Stomach (tissue), 9 donors: ENCODE measurements around the gene IRF1. TPM values are rescaled to one million over a fixed set of nuclear protein-coding genes. Genes with fewer than 3 reads are reported as not detected.
A peak's percentile ranks its signal among the peaks of the same experiment; 100 is the strongest.

ENCODE experiments used
- DNase-seq, 2 donors: peaks; one replicate each; pipeline versions ENCODE4 v3.0.0 to v3.0.0-alpha.2; 2013 to 2019
- H3K27ac ChIP-seq, 5 donors: fragments of 200-600 bp in 4 of 5; sonication (generic) in 4 of 5; one replicate each; pipeline ENCODE4 v1.5.1; 2013 to 2019; ENCODE audit warnings: mild to moderate bottlenecking in 1 of 5, moderate library complexity in 1 of 5
- H3K27me3 ChIP-seq, 3 donors: fragments of 200-600 bp; sonication (generic); one replicate each; pipeline ENCODE4 v1.5.1; 2017 to 2019; ENCODE audit warnings: mixed run types in 1 of 3
- H3K36me3 ChIP-seq, 4 donors: fragments of 200-600 bp; sonication (generic); 1 replicate in 3 of 4; 2 replicates in 1 of 4; pipeline ENCODE4 v1.5.1; 2016 to 2019
- H3K4me1 ChIP-seq, 4 donors: fragments of 200-600 bp; sonication (generic); one replicate each; pipeline ENCODE4 v1.5.1; 2016 to 2019
- H3K4me3 ChIP-seq, 4 donors: fragments of 200-600 bp; sonication (generic) in 3 of 4; one replicate each; pipeline ENCODE4 v1.5.1; 2016 to 2019; ENCODE audit warnings: mild to moderate bottlenecking in 1 of 4
- H3K9me3 ChIP-seq, 4 donors: fragments of 200-600 bp; sonication (generic); one replicate each; pipeline ENCODE4 v1.5.1; 2016 to 2019
- EP300 ChIP-seq: sonication (generic); formaldehyde crosslinking; IDR thresholded peaks from one replicate; pipeline ENCODE4 v1.6.1; 2017; ENCODE audit warnings: antibody characterized with exemption
- POLR2A ChIP-seq, 4 donors: fragments of 450-650 bp; IDR thresholded peaks; one replicate each; pipeline ENCODE4 v1.6.1; 2016; ENCODE audit warnings: antibody characterized with exemption in 4 of 4, control low read depth in 2 of 4, mild to moderate bottlenecking in 1 of 4, moderate library complexity in 1 of 4
- POLR2AphosphoS5 ChIP-seq, 3 donors: sonication (generic); formaldehyde crosslinking; IDR thresholded peaks; one replicate each; pipeline ENCODE4 v1.6.1; 2016; ENCODE audit warnings: antibody characterized with exemption in 3 of 3
- whole genome bisulfite sequencing, 5 donors: extraction: QIAGEN DNeasy Blood & Tissue Kit in 3 of 5; methylation state at CpG; one replicate each; pipeline versions ENCODE4 v1.1.5 to v1.1.7; 2013 to 2018; 5-methylcytosine and 5-hydroxymethylcytosine counted together
- intact Hi-C: fragments of 100-400 bp; cut with DNase I; formaldehyde crosslinking; loops from one replicate; pipeline ENCODE4 v1.15.1; 2023; ENCODE audit warnings: low total_unique reads
- polyA plus RNA-seq, 3 donors: library from polyadenylated mRNA; stranded (reverse); fragments of 200-250 nt; gene quantifications; one replicate each; pipeline ENCODE4 v1.2.3, GENCODE V29; 2013
- total RNA-seq, 5 donors: library from RNA; depleted of rRNA; stranded (reverse); fragments of >200 nt; gene quantifications; one replicate each; pipeline versions ENCODE4 v1.1.0 to v1.2.3, GENCODE V29; 2014 to 2016
- TF ChIP-seq, protein P1 (sequence below), 7 experiments: fragments of 450-650 bp in 4 of 7; fragments of 200-600 bp in 3 of 7; sonication (generic) in 3 of 7; IDR thresholded peaks; one replicate each; pipeline ENCODE4 v1.5.1; 2016 to 2019; ENCODE audit warnings: antibody characterized with exemption in 7 of 7, control low read depth in 2 of 7, mild to moderate bottlenecking in 1 of 7
- donor health status: healthy with polysubstance abuse.
- donor health status: Bipolar disorder and iron deficiency.
- donor health status: healthy.

The IRF1 gene
- total and polyA plus RNA-seq, 8 donors = 17.1 to 256 (median 64.7) TPM

DNA sequence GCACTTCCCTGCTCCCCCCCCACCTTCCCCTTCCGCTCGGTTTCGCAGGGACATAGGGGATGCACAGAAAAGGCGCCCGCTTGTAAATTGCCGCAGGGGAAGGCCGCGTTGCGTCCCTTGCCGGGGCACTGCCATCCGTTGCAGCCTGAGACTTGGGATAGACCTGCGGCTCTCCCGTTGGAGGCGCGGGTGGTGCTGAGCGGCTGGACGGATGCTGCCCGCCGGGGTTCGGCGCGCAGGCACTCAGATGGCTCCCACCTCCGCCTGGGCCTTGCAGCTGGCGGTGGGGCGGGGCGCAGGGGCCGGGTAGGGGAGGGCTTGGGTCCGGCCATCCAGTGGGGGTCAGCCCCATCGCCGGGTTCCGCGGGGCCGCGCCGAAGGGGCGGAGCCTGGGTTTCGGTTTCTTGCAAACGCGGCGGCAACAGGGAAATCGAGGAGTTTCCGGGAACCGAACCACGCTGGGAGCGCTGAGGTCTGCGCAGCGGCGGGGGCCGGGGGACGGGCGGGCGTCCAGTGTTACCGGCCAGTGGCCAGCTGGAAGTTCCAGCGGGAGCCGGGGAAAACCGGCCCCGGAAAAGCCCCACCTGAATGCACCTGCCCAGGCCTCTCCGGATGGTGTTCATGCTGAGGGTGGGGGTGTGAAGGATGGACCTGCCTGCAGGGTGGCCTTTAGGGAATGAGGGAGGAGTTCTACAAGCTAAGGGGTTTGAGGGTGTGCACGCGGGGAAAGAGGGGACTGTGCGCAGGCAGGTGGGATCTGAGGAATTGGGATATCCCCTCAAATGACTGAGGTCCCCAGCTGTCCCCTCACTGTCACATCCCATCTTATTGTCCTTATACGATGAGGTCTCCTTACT is 6.3 kb upstream of the IRF1 start:
- peaks cover 54 to 85% (median 77%) of the 10 kb centered on the region in 4 donors for H3K4me1 ChIP-seq
- peak overlapping the region; percentile 58 to 73 (median 64) for H3K4me3 ChIP-seq
- H3K36me3 ChIP-seq = no peaks in the 10 kb centered on the region
- TF ChIP-seq, protein P1, sequence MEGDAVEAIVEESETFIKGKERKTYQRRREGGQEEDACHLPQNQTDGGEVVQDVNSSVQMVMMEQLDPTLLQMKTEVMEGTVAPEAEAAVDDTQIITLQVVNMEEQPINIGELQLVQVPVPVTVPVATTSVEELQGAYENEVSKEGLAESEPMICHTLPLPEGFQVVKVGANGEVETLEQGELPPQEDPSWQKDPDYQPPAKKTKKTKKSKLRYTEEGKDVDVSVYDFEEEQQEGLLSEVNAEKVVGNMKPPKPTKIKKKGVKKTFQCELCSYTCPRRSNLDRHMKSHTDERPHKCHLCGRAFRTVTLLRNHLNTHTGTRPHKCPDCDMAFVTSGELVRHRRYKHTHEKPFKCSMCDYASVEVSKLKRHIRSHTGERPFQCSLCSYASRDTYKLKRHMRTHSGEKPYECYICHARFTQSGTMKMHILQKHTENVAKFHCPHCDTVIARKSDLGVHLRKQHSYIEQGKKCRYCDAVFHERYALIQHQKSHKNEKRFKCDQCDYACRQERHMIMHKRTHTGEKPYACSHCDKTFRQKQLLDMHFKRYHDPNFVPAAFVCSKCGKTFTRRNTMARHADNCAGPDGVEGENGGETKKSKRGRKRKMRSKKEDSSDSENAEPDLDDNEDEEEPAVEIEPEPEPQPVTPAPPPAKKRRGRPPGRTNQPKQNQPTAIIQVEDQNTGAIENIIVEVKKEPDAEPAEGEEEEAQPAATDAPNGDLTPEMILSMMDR (IDR thresholded peaks at IDR 0.05) = no peak
- TF ChIP-seq POLR2AphosphoS5 (IDR thresholded peaks at IDR 0.05) = peak; percentile 38 to 74 (median 51)
- no peak for TF ChIP-seq POLR2A (IDR thresholded peaks at IDR 0.05)
- no peaks in the 10 kb centered on the region for H3K27me3 ChIP-seq
- peak overlapping the region; percentile 94 to 100 (median 99) for H3K27ac ChIP-seq
- DNase-seq = peak; percentile 93 to 96
- 1 to 15% (median 2%) methylated on average over 11 to 62 of the region's 62 CpGs for WGBS, 5 donors
- H3K9me3 ChIP-seq = no peaks in the 10 kb centered on the region
- intact Hi-C loops = no loop called here

DNA sequence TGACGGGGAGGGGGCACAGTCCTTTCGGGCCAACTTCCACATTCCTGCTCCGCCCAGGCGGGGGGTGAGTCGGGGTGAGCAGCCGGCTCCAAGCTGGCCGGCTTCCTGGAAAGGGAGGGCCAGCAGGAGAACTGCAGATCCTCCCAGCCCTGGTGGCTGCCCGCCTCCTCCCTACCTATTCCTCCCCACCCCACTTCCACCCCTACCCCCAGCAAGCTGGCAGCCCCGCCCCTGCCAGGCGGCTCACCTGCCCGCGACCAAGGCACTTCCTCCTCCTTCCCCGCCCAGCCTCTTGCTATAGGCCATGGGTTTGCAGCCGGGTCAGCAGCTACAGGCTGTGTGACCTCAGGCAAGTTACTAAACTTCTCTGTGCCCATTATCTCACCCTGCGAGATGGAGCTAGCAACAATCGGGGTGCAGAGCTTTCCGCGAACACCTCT is 5.6 kb upstream of the IRF1 start:
- 0 to 1% (median 0%) methylated on average over 10 to 18 of the region's 18 CpGs for WGBS, 5 donors

DNA sequence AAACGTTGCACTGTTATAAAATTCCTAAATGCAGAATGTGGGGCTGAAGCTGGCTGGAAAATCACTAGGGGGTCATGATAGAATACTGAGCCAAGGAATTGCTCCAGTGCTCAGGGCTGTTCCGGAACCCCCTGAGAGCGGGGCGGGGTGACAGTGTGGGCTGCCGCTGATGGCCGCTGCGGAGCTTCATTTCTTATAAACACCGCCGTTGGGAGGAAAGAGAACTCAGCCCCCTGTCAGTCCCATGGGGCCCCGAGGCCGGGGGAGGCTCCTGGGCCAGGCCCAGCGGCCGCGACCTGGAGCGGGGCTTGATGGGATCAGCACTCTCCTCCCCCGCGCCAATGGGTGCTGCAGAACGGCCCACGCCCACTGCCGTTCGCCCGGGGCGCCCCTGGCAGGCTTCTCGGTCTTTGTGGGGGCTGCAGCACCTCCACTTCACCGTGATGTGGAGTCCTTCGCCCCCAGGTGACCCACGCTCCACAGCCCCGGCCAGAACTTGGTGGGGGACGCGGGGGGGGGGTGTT is 5.2 kb upstream of the IRF1 start:
- Histone ChIP-seq H3K4me3 (peak overlapping the region; percentile 58 to 73 (median 64)), H3K27ac (peak overlapping the region; percentile 94 to 100 (median 99)), H3K9me3 (no peaks in the 10 kb centered on the region), H3K27me3 (no peaks in the 10 kb centered on the region), H3K36me3 (no peaks in the 10 kb centered on the region), H3K4me1 (peaks cover 51 to 82% (median 78%) of the 10 kb centered on the region in 4 donors)
- peak; percentile 82 to 94 for DNase-seq
- intact Hi-C loops = no loop called here
- WGBS, 5 donors = 0 to 2% (median 0%) methylated on average over 10 to 30 of the region's 30 CpGs
- TF ChIP-seq POLR2A (IDR thresholded peaks at IDR 0.05) (peak in 1 of 4 donors; percentile 21), EP300 (no peak), POLR2AphosphoS5 (IDR thresholded peaks at IDR 0.05) (peak in 2 of 3 donors; percentile 40)
- TF ChIP-seq, protein P1 (IDR thresholded peaks at IDR 0.05) = no peak

More for the DNA sequence above, 5.6 kb upstream of the IRF1 start:
- Histone ChIP-seq H3K4me1 (peaks cover 54 to 85% (median 78%) of the 10 kb centered on the region in 4 donors), H3K9me3 (no peaks in the 10 kb centered on the region), H3K27me3 (no peaks in the 10 kb centered on the region), H3K4me3 (peak overlapping the region; percentile 58 to 73 (median 64)), H3K36me3 (no peaks in the 10 kb centered on the region), H3K27ac (peak overlapping the region; percentile 94 to 100 (median 99))
- TF ChIP-seq POLR2AphosphoS5 (IDR thresholded peaks at IDR 0.05) = peak in 1 of 3 donors; percentile 69
- TF ChIP-seq POLR2A (IDR thresholded peaks at IDR 0.05) = no peak
- DNase-seq = peak; percentile 96 to 97
- intact Hi-C loops = no loop called here

DNA sequence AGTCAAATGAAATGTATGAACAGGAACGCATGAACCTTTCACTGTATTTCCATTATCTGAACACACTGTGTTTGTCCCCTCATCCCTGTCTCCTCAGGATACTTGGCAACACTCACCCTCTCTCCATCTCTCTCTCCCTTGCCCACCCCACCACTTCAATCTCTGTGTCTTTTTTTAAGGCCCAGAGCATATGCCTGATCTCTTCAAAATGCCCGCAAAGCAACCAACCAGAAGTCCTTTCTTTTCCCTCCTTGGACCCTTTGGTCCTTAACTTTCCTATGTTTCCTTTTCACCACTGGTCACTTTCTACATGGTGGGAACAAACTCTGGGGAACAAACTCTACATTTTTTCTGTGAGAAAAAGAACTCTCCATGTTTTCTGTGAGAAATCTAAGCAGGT is 3.2 kb upstream of the IRF1 start:
- intact Hi-C loops = no loop called here
- no peaks in the 10 kb centered on the region for H3K9me3 ChIP-seq
- H3K27ac ChIP-seq = peak overlapping the region; percentile 19 to 100 (median 97)
- no peak for DNase-seq
- no peak overlapping the region for H3K4me3 ChIP-seq
- H3K27me3 ChIP-seq = no peaks in the 10 kb centered on the region
- H3K4me1 ChIP-seq = peaks cover 44 to 72% (median 70%) of the 10 kb centered on the region in 4 donors
- peaks cover 0 to 9% (median 0%) of the 10 kb centered on the region in 4 donors for H3K36me3 ChIP-seq
- TF ChIP-seq POLR2AphosphoS5 (IDR thresholded peaks at IDR 0.05) = no peak
- TF ChIP-seq, protein P1 (IDR thresholded peaks at IDR 0.05) = no peak
- WGBS, 5 donors = 93 to 100% (median 98%) methylated on average over 2 of the region's 2 CpGs
